ENCODE measurements around the gene OBSCN.

OBSCN gene

GRCh38 chr1:228207851-228208821 lies at the start of gene OBSCN:
OBSCN (plus strand) TSS chr1:228208044; CDS start chr1:228211784, 3,740 bp downstream.
- DNase-seq (no peak), ATAC-seq (no peak)

- ATAC-seq (no peak), DNase-seq (no peak)
Observed at GRCh38 chr1:228158151-228159007, 49.5 kb upstream of the OBSCN start.

- no peak for ATAC-seq
Observed at GRCh38 chr1:228159008-228159665, 48.7 kb upstream of the OBSCN start.

GRCh38 chr1:228160201-228160761 lies 47.6 kb upstream of the OBSCN start:
- ATAC-seq (no peak), DNase-seq (no peak)

More at GRCh38 chr1:228159008-228159665, 48.7 kb upstream of the OBSCN start:
- no peak for DNase-seq

GRCh38 chr1:228161362-228161761 lies 46.5 kb upstream of the OBSCN start:
- DNase-seq = no peak
- no peak for ATAC-seq

GRCh38 chr1:228161866-228162265 lies 46.0 kb upstream of the OBSCN start:
- DNase-seq = no peak
- no peak for ATAC-seq

- no peak for ATAC-seq
- no peak for DNase-seq
Observed at GRCh38 chr1:228162286-228163006, 45.4 kb upstream of the OBSCN start.

- no peak for DNase-seq
- no peak for ATAC-seq
Observed at GRCh38 chr1:228163007-228163753, 44.7 kb upstream of the OBSCN start.

GRCh38 chr1:228163776-228164519 lies 43.9 kb upstream of the OBSCN start:
- no peak for ATAC-seq
- no peak for DNase-seq

- ATAC-seq (no peak), DNase-seq (no peak)
Observed at GRCh38 chr1:228164561-228165371, 43.1 kb upstream of the OBSCN start.

GRCh38 chr1:228165372-228166169 lies 42.3 kb upstream of the OBSCN start, which contains the start of gene IBA57:
IBA57 (plus strand) TSS chr1:228165804; CDS start chr1:228165817, 13 bp downstream.
- DNase-seq (peak; percentile 99), ATAC-seq (peak; percentile 91)

- DNase-seq (peak; percentile 67), ATAC-seq (peak; percentile 3)
Observed at GRCh38 chr1:228166170-228166936, 41.5 kb upstream of the OBSCN start.

GRCh38 chr1:228168563-228169270 lies 39.1 kb upstream of the OBSCN start:
- DNase-seq (no peak), ATAC-seq (no peak)

- DNase-seq (no peak), ATAC-seq (no peak)
Observed at GRCh38 chr1:228169345-228169744, 38.5 kb upstream of the OBSCN start.

GRCh38 chr1:228170666-228171065 lies 37.2 kb upstream of the OBSCN start:
- DNase-seq = no peak
- ATAC-seq = no peak

GRCh38 chr1:228171221-228171891 lies 36.5 kb upstream of the OBSCN start:
- DNase-seq = no peak

More at GRCh38 chr1:228171221-228171891, 36.5 kb upstream of the OBSCN start:
- no peak for ATAC-seq
